ENCODE data around the gene TKT.

TKT gene

DNA sequence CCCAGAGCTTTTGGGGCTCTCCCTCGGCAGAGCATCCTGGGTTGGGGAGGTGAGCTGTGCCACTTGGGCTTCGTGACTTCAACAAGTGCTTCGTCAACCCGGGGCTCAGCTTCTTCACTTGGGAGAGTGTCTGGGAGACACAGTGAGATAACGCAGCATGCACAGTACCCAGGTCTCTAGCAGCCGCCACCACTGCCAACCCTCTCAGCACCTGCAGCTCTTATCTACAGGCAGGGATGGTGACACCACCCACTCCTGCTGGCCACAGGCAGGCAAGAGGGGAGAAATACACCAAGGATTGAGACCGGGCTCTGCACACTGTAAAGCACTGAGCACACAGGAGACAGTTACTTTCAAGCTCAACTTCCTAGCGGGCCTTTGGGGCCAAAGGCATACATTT, 11.6 kb downstream of the TKT start:
- no peak for DNase-seq (ENCODE audit: low read depth)
- H3K4me3 ChIP-seq (ENCODE audit: low read depth, low read length): no peak overlapping the region
- TF ChIP-seq, protein P1, sequence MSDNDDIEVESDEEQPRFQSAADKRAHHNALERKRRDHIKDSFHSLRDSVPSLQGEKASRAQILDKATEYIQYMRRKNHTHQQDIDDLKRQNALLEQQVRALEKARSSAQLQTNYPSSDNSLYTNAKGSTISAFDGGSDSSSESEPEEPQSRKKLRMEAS (IDR thresholded peaks at IDR 0.05; ENCODE audit: low read depth, low read length): no peak
- no peak for TF ChIP-seq POLR2A (IDR thresholded peaks at IDR 0.05; ENCODE audit: extremely low read depth, insufficient read length)
- no peak for TF ChIP-seq MYC (IDR thresholded peaks at IDR 0.05; ENCODE audit: low read depth, low read length)
- TF ChIP-seq, protein P2, sequence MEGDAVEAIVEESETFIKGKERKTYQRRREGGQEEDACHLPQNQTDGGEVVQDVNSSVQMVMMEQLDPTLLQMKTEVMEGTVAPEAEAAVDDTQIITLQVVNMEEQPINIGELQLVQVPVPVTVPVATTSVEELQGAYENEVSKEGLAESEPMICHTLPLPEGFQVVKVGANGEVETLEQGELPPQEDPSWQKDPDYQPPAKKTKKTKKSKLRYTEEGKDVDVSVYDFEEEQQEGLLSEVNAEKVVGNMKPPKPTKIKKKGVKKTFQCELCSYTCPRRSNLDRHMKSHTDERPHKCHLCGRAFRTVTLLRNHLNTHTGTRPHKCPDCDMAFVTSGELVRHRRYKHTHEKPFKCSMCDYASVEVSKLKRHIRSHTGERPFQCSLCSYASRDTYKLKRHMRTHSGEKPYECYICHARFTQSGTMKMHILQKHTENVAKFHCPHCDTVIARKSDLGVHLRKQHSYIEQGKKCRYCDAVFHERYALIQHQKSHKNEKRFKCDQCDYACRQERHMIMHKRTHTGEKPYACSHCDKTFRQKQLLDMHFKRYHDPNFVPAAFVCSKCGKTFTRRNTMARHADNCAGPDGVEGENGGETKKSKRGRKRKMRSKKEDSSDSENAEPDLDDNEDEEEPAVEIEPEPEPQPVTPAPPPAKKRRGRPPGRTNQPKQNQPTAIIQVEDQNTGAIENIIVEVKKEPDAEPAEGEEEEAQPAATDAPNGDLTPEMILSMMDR (IDR thresholded peaks at IDR 0.05; ENCODE audit: low read depth, low read length): no peak

DNA sequence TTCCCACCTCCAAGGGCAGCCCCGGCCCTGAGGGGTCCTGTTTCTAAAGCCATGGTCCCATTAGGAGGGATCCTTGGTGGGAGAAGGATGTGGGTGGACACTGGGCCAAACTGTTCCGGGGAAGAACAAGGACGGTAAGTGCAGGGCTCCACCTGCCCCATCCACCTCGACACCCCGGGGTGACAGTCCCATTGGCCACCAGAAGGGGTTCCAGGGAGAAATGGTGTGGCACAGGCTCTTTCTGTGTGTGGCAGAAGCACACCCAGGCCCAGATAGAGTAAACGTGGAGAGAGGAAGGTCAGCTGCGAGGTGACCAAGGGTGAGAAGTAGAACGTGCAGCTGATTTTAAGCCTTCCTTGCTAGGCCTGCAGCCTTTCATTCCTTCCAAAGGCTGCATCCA, 12.0 kb downstream of the TKT start:
- H3K4me3 ChIP-seq (ENCODE audit: low read depth, low read length): no peak overlapping the region
- TF ChIP-seq, protein P2 (IDR thresholded peaks at IDR 0.05; ENCODE audit: low read depth, low read length): no peak
- TF ChIP-seq POLR2A (IDR thresholded peaks at IDR 0.05; ENCODE audit: extremely low read depth, insufficient read length) (no peak), MYC (IDR thresholded peaks at IDR 0.05; ENCODE audit: low read depth, low read length) (no peak)
- TF ChIP-seq, protein P1 (IDR thresholded peaks at IDR 0.05; ENCODE audit: low read depth, low read length): no peak
- no peak for DNase-seq (ENCODE audit: low read depth)

DNA sequence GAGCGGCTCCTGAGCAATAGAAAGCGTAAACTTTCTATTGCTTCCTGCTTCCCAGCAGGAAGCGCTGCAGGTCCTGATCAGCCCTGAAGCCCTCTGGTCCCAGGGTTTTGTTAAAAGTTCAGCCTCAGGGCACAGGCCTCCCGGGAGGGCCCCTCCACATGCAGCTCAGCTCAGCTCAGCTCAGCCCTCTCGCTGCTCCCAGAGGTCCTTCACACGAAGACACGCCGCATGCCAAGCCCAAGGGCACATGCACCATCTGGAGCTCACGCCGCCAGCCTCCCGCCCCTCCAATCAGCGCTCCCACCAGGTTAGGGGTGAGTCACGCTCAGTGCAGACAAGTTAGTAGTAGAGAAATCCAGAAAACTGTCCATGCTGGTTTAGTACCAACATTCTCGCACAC, 12.7 kb downstream of the TKT start:
- no peak overlapping the region for H3K4me3 ChIP-seq (ENCODE audit: low read depth, low read length)
- TF ChIP-seq, protein P1 (IDR thresholded peaks at IDR 0.05; ENCODE audit: low read depth, low read length): no peak
- TF ChIP-seq POLR2A (IDR thresholded peaks at IDR 0.05; ENCODE audit: extremely low read depth, insufficient read length) (no peak), MYC (IDR thresholded peaks at IDR 0.05; ENCODE audit: low read depth, low read length) (no peak)
- TF ChIP-seq, protein P2 (IDR thresholded peaks at IDR 0.05; ENCODE audit: low read depth, low read length): no peak
- no peak for DNase-seq (ENCODE audit: low read depth)

DNA sequence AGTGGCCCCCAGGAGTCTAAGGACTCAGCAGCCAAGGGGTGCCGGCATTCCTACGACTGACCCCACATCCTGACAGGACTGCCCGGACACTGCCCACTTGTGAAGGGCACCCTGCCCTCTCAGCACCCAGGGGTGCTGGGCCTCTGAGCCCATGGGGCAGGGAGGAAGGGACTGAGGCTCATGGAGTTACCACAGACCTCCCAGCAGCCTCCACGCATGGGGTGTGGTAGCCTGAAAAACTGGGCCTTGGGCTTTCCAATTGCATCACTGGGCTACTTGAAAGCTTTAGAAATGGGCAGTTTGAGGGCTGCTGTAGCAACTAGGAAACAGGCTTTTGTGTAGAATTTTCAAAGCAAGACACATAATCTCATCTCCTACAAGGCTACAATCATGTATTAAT, 13.2 kb downstream of the TKT start:
- no peak overlapping the region for H3K4me3 ChIP-seq (ENCODE audit: low read depth, low read length)
- DNase-seq (ENCODE audit: low read depth): no peak
- TF ChIP-seq, protein P1 (IDR thresholded peaks at IDR 0.05; ENCODE audit: low read depth, low read length): no peak
- TF ChIP-seq MYC (IDR thresholded peaks at IDR 0.05; ENCODE audit: low read depth, low read length) (no peak), POLR2A (IDR thresholded peaks at IDR 0.05; ENCODE audit: extremely low read depth, insufficient read length) (no peak)
- TF ChIP-seq, protein P2 (IDR thresholded peaks at IDR 0.05; ENCODE audit: low read depth, low read length): no peak

DNA sequence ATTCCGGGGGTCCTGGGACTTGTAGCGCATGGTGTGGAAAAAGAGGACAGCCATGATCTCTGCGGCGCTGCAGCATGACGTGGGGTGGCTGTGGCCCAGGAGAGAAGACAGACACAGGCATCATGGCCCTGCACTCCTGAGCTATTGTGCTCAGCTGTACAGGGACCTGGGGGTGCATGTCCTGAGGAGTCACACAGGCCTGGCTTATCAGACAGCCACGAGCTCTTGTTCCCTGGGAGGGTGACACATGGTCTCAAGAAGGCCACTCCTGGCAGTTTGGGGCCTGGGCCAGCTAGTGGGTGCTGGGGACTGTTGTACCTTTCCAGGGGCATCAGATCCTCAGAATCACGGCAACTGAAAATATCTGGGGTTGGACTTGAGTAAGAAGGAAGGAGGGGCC, 13.7 kb downstream of the TKT start:
- TF ChIP-seq, protein P2 (IDR thresholded peaks at IDR 0.05; ENCODE audit: low read depth, low read length): no peak
- TF ChIP-seq MYC (IDR thresholded peaks at IDR 0.05; ENCODE audit: low read depth, low read length): no peak
- TF ChIP-seq, protein P1 (IDR thresholded peaks at IDR 0.05; ENCODE audit: low read depth, low read length): no peak
- no peak for TF ChIP-seq POLR2A (IDR thresholded peaks at IDR 0.05; ENCODE audit: extremely low read depth, insufficient read length)
- DNase-seq (ENCODE audit: low read depth): no peak
- no peak overlapping the region for H3K4me3 ChIP-seq (ENCODE audit: low read depth, low read length)
